CD4-positive, alpha-beta T cell treated with Interleukin-6 at 100 ng/mL for 8 hours (primary cell): Measurements from ENCODE around the gene CAMKMT.

ENCODE experiments used
- DNase-seq: peaks from one replicate; pipeline ENCODE4 v3.0.0-alpha.2; 2020; ENCODE audit warnings: mixed read lengths, low spot score

CAMKMT gene

GRCh38 chr2:44596537-44597320, 235.0 kb downstream of the CAMKMT start:
- DNase-seq: no peak

GRCh38 chr2:44598330-44599119, 236.8 kb downstream of the CAMKMT start:
- no peak for DNase-seq

GRCh38 chr2:44599130-44599529, 237.4 kb downstream of the CAMKMT start:
- no peak for DNase-seq

GRCh38 chr2:44602446-44602845, 240.7 kb downstream of the CAMKMT start:
- no peak for DNase-seq

GRCh38 chr2:44605511-44605910, 243.8 kb downstream of the CAMKMT start:
- DNase-seq: no peak

GRCh38 chr2:44612276-44612675, 250.5 kb downstream of the CAMKMT start:
- no peak for DNase-seq

GRCh38 chr2:44614940-44615339, 253.2 kb downstream of the CAMKMT start:
- DNase-seq: no peak

- no peak for DNase-seq
Measured at GRCh38 chr2:44615950-44616518, 254.3 kb downstream of the CAMKMT start.

GRCh38 chr2:44616667-44617155, 255.0 kb downstream of the CAMKMT start:
- peak; percentile 1 for DNase-seq

- DNase-seq: no peak
Measured at GRCh38 chr2:44618251-44619023, 256.7 kb downstream of the CAMKMT start.

- DNase-seq: no peak
Measured at GRCh38 chr2:44620189-44620990, 258.6 kb downstream of the CAMKMT start.

- DNase-seq: no peak
Measured at GRCh38 chr2:44623622-44624351, 262.0 kb downstream of the CAMKMT start.

- no peak for DNase-seq
Measured at GRCh38 chr2:44628297-44628696, 266.6 kb downstream of the CAMKMT start.

- no peak for DNase-seq
Measured at GRCh38 chr2:44632931-44633689, 271.4 kb downstream of the CAMKMT start.

GRCh38 chr2:44635725-44636124, 274.0 kb downstream of the CAMKMT start:
- DNase-seq: no peak

GRCh38 chr2:44638649-44639048, 276.9 kb downstream of the CAMKMT start:
- DNase-seq: no peak

GRCh38 chr2:44639399-44639798, 277.7 kb downstream of the CAMKMT start:
- no peak for DNase-seq

GRCh38 chr2:44642123-44642857, 280.5 kb downstream of the CAMKMT start:
- no peak for DNase-seq

GRCh38 chr2:44645937-44646336, 284.2 kb downstream of the CAMKMT start:
- DNase-seq: no peak
